Measurements from ENCODE around the gene FAM20A. TPM values are rescaled to one million over a fixed set of nuclear protein-coding genes. Genes with fewer than 3 reads are reported as not detected.
A peak's percentile ranks its signal among the peaks of the same experiment; 100 is the strongest.

FAM20A gene
- total RNA-seq (2012; rRNA removed) = 5.8 and 6.1 TPM in 2 replicates

DNA sequence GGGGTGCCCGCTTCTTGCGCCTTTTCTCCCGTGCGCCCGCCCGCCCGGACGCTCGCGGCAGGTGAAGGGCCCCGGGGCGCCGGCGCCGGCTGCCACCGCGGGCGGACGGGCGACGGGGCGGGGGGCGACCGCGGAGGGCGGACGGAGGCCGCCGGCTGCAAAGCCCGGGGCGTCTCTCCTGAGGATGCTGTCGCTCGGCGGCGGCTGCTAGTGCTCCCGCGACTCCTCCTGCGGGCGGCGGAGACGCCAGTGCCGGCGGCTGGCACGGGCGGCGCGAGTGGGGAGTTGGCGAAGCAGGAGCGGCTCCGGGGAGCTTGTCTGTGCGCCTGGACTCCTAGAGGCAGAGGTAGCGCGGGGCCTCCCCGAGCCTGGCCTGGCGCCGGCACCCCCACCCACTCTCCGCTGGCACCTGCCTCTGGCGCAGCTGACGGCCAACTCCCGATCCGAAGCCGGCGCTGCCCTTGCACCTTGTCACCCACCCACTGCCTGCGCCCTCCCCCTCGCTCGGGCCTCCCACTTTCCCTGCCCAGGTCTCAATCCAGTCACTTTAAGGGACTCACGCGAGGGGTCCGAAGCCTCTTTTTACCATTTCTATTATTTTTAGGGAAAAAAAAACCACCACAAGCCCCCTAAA is at the start of gene FAM20A:
Gene FAM20A, minus strand, starts transcription at position 437 of the 634 bp plus-strand sequence. CDS start 701 bp downstream, outside the sequence.
- no peaks in the 10 kb centered on the region for H3K36me3 ChIP-seq (ENCODE audit: insufficient read depth, low read length)
- peak within 1 kb of the TSS; percentile 58 for H3K4me3 ChIP-seq (ENCODE audit: low read length)
- H3K4me1 ChIP-seq (ENCODE audit: control insufficient read depth, insufficient read depth, low read length) = peaks cover 10% of the 10 kb centered on the region
- H3K9me3 ChIP-seq (replicated peaks; ENCODE audit: low read length) = no peaks in the 10 kb centered on the region
- H3K27me3 ChIP-seq (ENCODE audit: control insufficient read depth, insufficient read depth, low read length) = peaks cover 67% of the 10 kb centered on the region
- H3K4me2 ChIP-seq (ENCODE audit: low read length) = peak within 1 kb of the TSS; percentile 78
- H3K9ac ChIP-seq (ENCODE audit: low read depth, low read length) = no peak within 1 kb of the TSS

DNA sequence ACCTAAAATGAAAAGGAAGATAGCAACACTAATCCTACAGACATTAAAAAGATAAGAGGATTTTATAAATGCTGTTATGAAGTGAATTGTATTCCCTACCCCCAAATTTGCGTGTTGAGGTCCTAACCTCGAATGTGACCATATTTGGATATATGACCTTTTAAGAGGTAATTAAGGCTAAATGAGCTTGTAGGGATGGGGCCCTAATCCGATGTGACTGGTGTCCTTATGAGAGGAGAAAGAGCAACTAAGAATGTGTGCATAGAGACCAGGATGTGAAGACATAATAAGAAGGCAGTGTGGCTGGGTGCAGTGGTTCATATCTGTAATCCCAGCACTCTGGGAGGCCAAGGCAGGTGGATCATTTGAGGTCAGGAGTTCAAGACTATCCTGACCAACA is 48.2 kb upstream of the FAM20A start:
- Histone ChIP-seq H3K4me2 (ENCODE audit: low read length) (no peak overlapping the region), H3K9ac (ENCODE audit: low read depth, low read length) (no peak overlapping the region), H3K4me1 (ENCODE audit: control insufficient read depth, insufficient read depth, low read length) (peaks cover 8% of the 10 kb centered on the region), H3K4me3 (ENCODE audit: low read length) (no peak overlapping the region), H3K9me3 (replicated peaks; ENCODE audit: low read length) (no peaks in the 10 kb centered on the region), H3K27me3 (ENCODE audit: control insufficient read depth, insufficient read depth, low read length) (peaks cover 6% of the 10 kb centered on the region), H3K36me3 (ENCODE audit: insufficient read depth, low read length) (no peaks in the 10 kb centered on the region)

DNA sequence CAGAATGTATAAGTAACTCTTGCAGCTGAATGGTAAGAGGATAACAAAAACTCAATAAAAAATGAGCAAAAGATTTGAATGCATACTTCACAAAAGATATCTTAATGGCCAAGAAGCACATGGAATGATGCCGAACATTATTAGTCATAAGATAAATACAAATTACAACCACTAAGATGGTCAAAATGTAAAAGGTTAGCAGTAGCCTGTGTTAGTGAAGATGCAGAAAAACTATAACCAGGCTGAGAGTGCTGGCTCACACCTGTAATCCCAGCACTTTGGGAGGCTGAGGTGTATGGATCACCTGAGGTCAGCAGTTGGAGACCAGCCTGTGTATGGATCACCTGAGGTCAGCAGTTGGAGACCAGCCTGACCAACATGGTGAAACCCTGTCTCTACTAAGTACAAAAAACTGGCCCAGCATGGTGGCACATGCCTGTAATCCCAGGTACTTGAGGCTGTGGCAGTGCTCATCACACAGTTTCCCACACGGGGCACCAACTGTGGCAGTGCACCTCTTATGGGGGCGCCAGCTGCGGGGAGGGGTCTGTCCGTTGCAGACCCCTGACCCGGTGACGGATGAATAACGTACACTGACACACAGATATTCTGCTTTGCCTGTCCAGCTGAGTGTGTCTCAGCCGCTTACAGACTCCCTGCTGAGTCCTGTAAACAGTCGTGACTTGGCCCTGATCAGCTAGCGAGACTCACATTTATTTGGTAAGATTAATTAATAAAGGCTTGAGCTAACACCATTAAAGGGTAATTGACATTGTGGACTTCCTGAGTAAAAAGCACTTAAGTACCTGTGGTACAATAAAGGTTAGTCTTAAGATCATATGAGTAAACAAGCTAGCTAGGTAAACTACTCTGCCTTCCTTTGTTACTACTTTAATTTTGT is 45.7 kb upstream of the FAM20A start:
- H3K4me1 ChIP-seq (ENCODE audit: control insufficient read depth, insufficient read depth, low read length) = peaks cover 8% of the 10 kb centered on the region
- H3K4me3 ChIP-seq (ENCODE audit: low read length) = no peak overlapping the region
- H3K9me3 ChIP-seq (replicated peaks; ENCODE audit: low read length) = no peaks in the 10 kb centered on the region
- no peaks in the 10 kb centered on the region for H3K36me3 ChIP-seq (ENCODE audit: insufficient read depth, low read length)
- no peak overlapping the region for H3K4me2 ChIP-seq (ENCODE audit: low read length)
- H3K9ac ChIP-seq (ENCODE audit: low read depth, low read length) = no peak overlapping the region
- H3K27me3 ChIP-seq (ENCODE audit: control insufficient read depth, insufficient read depth, low read length) = peaks cover 27% of the 10 kb centered on the region

DNA sequence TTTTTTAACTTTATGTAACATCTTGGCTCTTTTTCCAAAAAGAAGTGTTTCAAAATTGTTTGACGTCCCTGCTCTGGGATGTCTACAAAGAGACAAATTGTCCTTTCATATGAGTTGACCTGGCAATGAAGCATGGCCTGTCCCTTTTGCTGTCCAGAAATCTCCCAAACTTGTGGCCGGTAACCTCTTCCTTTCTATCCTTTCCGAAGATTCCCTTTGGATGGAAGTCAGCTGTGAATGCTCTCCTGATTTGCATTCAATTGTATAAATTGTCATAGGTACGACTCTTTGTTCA is 40.9 kb upstream of the FAM20A start:
- peaks cover 8% of the 10 kb centered on the region for H3K4me1 ChIP-seq (ENCODE audit: control insufficient read depth, insufficient read depth, low read length)
- H3K27me3 ChIP-seq (ENCODE audit: control insufficient read depth, insufficient read depth, low read length) = peaks cover 33% of the 10 kb centered on the region

DNA sequence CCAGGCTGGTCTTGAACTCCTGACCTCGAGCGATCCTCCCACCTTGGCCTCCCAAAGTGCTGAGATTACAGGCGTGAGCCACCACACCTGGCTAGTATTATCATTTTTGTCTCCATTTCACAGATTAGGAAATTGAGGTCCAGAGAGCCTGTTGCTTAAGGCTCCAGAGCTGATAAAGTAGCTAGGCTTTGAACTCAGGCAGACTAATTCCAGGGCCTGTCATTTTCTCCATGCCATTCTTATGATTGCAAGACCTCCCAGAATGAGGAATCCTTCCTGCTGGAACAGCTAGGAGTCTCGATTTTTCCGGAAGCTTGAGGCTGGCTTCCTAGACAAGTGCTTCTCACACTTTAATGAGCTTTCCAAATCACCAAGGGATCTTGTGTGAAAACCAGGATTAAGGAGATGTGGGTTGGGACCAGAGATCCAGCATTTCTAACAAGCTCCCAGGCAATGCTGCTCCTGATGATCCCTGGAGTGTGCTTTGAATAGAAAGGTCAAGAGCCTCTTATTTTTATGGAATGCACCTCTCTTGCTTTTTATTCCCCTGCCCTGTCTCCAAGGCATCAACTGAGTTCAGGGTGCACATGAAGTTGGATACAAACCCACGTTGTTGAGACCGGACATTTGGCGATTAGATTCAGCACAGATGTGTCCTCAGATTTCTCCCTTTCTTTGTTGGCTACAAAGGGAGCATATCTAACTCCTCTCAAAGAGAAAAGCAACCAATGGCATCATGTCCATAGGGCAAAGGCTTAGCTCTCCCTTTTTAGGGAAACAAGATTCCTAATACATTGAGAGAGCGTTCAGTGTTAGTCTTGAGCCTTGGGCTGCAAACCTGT is 40.3 kb upstream of the FAM20A start:
- Histone ChIP-seq H3K9ac (ENCODE audit: low read depth, low read length) (no peak overlapping the region), H3K36me3 (ENCODE audit: insufficient read depth, low read length) (no peaks in the 10 kb centered on the region), H3K4me1 (ENCODE audit: control insufficient read depth, insufficient read depth, low read length) (peaks cover 3% of the 10 kb centered on the region), H3K9me3 (replicated peaks; ENCODE audit: low read length) (no peaks in the 10 kb centered on the region), H3K4me3 (ENCODE audit: low read length) (no peak overlapping the region), H3K4me2 (ENCODE audit: low read length) (no peak overlapping the region), H3K27me3 (ENCODE audit: control insufficient read depth, insufficient read depth, low read length) (peaks cover 33% of the 10 kb centered on the region)

More for the DNA sequence above, 40.9 kb upstream of the FAM20A start:
- H3K4me3 ChIP-seq (ENCODE audit: low read length) = no peak overlapping the region
- H3K4me2 ChIP-seq (ENCODE audit: low read length) = no peak overlapping the region
- no peaks in the 10 kb centered on the region for H3K9me3 ChIP-seq (replicated peaks; ENCODE audit: low read length)
- no peak overlapping the region for H3K9ac ChIP-seq (ENCODE audit: low read depth, low read length)
- no peaks in the 10 kb centered on the region for H3K36me3 ChIP-seq (ENCODE audit: insufficient read depth, low read length)

DNA sequence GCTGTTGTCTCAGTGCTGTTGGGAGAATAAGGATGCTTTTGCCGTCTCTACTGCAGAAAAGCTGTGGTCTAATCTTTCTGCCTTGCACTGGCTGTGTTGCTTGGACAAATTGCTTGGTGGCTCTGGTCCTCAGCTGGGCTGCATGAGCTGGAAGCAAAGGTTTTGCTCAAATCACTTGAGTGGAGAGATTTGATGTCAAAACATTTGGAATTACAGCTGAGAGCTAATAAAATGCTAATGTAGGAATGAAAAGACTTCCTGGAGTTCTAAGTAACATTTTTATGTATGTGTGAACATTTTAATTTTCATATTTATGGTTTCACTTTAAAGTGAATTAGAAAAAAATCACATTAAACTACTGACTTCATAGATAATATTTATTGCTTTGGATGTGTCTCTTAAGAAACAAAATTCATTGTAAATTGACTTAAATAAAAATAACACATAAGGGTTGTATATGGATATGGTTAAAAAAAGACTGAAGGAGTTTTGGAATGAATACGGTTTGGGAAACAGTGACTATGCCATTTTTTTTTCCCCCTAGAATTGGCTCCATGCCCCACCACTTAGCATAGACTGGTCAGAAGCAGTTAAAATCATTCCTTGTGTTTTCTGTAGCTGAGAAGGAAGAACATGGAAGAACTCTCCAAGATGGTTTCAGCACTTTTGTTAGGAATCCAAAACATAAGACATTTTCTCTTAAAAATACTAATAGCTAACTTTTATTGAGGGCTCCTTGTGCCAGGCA is 39.2 kb upstream of the FAM20A start:
- H3K4me3 ChIP-seq (ENCODE audit: low read length) = no peak overlapping the region
- no peak overlapping the region for H3K9ac ChIP-seq (ENCODE audit: low read depth, low read length)
- H3K36me3 ChIP-seq (ENCODE audit: insufficient read depth, low read length) = no peaks in the 10 kb centered on the region
- no peaks in the 10 kb centered on the region for H3K4me1 ChIP-seq (ENCODE audit: control insufficient read depth, insufficient read depth, low read length)
- H3K9me3 ChIP-seq (replicated peaks; ENCODE audit: low read length) = no peaks in the 10 kb centered on the region
- peaks cover 33% of the 10 kb centered on the region for H3K27me3 ChIP-seq (ENCODE audit: control insufficient read depth, insufficient read depth, low read length)
- H3K4me2 ChIP-seq (ENCODE audit: low read length) = no peak overlapping the region

DNA sequence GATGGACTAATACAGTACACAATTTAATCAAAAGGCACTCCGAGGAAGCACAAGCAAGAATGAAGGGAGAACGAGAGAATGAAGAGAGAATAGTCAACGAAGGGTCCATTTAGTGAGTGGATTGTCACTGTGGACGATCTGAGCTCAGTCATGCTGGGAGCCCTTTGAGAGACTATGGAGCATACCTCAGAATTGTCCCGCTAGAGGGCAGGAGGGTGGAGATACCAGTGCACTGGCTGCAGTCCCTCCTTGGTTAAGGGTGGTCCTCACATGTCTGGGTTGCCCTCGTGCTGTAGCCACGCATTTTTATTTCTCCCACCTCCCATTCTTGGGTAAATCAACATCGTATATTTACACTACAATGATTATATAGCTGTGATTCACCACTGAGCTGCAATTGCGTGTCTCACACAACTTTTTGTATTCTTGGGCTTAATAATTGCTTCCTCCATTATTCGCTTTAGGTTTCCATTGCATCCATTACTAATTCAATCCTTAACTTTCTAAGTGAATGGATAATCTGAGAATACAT is 33.2 kb upstream of the FAM20A start:
- Histone ChIP-seq H3K4me1 (ENCODE audit: control insufficient read depth, insufficient read depth, low read length) (no peaks in the 10 kb centered on the region), H3K9ac (ENCODE audit: low read depth, low read length) (no peak overlapping the region), H3K9me3 (replicated peaks; ENCODE audit: low read length) (no peaks in the 10 kb centered on the region), H3K36me3 (ENCODE audit: insufficient read depth, low read length) (no peaks in the 10 kb centered on the region), H3K27me3 (ENCODE audit: control insufficient read depth, insufficient read depth, low read length) (no peaks in the 10 kb centered on the region), H3K4me2 (ENCODE audit: low read length) (no peak overlapping the region), H3K4me3 (ENCODE audit: low read length) (no peak overlapping the region)

DNA sequence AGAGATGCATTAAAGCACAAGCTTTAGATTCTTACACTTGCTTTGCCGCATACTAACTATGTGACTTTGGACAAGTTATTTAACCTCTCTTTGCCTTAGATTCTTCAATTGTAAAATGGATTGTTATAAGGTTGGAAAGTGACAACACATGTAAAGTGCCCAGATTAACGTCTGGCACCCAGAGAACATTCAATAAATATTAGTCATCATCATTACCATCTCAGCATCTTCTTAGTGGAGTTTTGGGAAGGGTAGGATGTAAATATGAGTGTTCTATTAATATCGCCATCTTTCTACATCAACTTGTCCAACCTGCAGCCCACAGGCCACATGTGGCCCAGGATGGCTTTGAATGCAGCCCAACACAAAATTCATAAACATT is 27.4 kb upstream of the FAM20A start:
- Histone ChIP-seq H3K4me3 (ENCODE audit: low read length) (no peak overlapping the region), H3K27me3 (ENCODE audit: control insufficient read depth, insufficient read depth, low read length) (peaks cover 5% of the 10 kb centered on the region), H3K36me3 (ENCODE audit: insufficient read depth, low read length) (no peaks in the 10 kb centered on the region), H3K4me2 (ENCODE audit: low read length) (no peak overlapping the region), H3K4me1 (ENCODE audit: control insufficient read depth, insufficient read depth, low read length) (no peaks in the 10 kb centered on the region), H3K9me3 (replicated peaks; ENCODE audit: low read length) (no peaks in the 10 kb centered on the region), H3K9ac (ENCODE audit: low read depth, low read length) (no peak overlapping the region)

DNA sequence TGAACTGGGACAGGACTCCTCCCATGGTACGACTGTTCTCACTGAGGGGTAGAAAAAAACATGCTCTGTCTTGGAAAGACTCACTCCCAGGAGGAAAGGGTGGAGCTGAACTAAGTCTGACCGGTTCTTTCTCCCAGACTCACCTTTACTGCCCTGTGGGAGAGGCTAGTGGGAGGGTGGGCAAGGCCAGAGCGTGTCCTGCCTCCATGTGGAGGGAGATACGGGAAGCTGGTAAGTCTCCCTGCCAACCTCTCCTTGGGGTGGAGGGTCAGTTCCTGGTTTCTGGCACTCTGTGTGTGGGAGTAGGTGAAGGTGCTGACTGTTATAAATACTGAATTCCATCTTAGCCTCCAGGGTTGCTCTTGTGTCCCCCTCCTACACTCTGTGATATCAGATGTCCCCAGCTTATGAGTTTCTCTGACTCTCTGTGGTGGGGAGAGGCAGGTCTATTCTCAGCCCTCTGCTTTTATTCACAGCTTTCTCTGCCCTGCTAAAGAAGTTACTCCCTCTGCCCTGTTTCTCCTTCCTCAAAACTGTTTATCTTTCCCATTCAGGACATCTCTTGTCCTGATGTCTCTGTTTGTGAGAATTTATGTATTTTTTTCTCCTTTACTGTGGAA is 26.9 kb upstream of the FAM20A start:
- no peak overlapping the region for H3K4me2 ChIP-seq (ENCODE audit: low read length)
- no peaks in the 10 kb centered on the region for H3K4me1 ChIP-seq (ENCODE audit: control insufficient read depth, insufficient read depth, low read length)
- H3K9ac ChIP-seq (ENCODE audit: low read depth, low read length) = no peak overlapping the region

DNA sequence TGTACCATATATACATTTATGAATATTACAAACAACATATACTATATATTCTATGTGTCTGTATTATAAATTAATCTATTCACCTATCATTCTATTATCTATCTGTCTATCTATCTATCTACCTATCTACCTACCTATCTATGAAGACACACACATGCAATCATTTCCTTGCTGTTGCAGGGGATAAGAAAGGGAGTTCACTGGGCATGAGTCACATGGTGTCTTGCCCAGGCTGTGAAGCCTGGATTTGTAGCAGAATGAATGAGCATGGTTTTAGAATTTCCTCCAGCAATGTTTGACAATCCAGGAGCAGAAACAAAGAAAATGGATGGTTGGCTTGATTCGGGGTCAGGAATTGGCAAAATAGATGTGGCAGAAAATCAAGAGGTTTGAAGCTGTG is 23.2 kb upstream of the FAM20A start:
- Histone ChIP-seq H3K4me3 (ENCODE audit: low read length) (no peak overlapping the region), H3K9me3 (replicated peaks; ENCODE audit: low read length) (no peaks in the 10 kb centered on the region), H3K4me1 (ENCODE audit: control insufficient read depth, insufficient read depth, low read length) (no peaks in the 10 kb centered on the region), H3K9ac (ENCODE audit: low read depth, low read length) (no peak overlapping the region), H3K36me3 (ENCODE audit: insufficient read depth, low read length) (no peaks in the 10 kb centered on the region), H3K4me2 (ENCODE audit: low read length) (no peak overlapping the region), H3K27me3 (ENCODE audit: control insufficient read depth, insufficient read depth, low read length) (peaks cover 11% of the 10 kb centered on the region)

More for the DNA sequence above, 26.9 kb upstream of the FAM20A start:
- Histone ChIP-seq H3K27me3 (ENCODE audit: control insufficient read depth, insufficient read depth, low read length) (peaks cover 5% of the 10 kb centered on the region), H3K4me3 (ENCODE audit: low read length) (no peak overlapping the region), H3K9me3 (replicated peaks; ENCODE audit: low read length) (no peaks in the 10 kb centered on the region), H3K36me3 (ENCODE audit: insufficient read depth, low read length) (no peaks in the 10 kb centered on the region)
